HG03432 (cell line): ENCODE data around the gene PDK2.
A peak's percentile ranks its signal among the peaks of the same experiment; 100 is the strongest.

ENCODE experiments used
- ATAC-seq: cut with Tn5 transposase; IDR thresholded peaks from one replicate; pipeline ENCODE4 v1.9.1; 2021; ENCODE audit warnings: mild to moderate bottlenecking, moderate library complexity; ENCODE audit not compliant: unreplicated experiment

Gene PDK2

DNA sequence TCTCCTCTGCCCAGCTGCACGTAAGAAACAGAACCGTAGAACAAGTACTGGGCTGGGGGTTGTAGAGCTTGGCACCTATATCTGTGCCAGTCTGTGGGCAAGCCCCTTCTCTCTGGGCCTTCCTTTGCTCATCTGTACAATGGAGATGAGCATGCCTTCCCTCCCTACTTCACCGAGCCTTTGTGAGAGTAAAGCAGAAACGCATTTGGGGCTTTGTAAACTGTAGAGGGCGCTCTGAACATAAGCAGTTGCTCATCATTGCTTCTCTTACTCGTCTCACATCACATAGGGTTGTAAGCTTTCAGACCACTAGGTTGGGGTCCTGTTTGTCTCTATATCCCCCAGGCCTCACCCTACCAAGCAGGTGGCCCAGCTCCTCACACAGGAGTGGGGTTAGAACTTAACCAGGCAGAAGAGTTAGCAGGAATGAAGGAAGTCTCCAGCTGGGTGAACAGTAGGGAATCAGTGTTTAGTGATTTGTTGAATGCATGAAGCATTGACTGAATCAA lies 19.8 kb downstream of the PDK2 start:
- no peak for ATAC-seq

- no peak for ATAC-seq
Measured at GRCh38 chr17:50115756-50116155, 20.6 kb downstream of the PDK2 start.

DNA sequence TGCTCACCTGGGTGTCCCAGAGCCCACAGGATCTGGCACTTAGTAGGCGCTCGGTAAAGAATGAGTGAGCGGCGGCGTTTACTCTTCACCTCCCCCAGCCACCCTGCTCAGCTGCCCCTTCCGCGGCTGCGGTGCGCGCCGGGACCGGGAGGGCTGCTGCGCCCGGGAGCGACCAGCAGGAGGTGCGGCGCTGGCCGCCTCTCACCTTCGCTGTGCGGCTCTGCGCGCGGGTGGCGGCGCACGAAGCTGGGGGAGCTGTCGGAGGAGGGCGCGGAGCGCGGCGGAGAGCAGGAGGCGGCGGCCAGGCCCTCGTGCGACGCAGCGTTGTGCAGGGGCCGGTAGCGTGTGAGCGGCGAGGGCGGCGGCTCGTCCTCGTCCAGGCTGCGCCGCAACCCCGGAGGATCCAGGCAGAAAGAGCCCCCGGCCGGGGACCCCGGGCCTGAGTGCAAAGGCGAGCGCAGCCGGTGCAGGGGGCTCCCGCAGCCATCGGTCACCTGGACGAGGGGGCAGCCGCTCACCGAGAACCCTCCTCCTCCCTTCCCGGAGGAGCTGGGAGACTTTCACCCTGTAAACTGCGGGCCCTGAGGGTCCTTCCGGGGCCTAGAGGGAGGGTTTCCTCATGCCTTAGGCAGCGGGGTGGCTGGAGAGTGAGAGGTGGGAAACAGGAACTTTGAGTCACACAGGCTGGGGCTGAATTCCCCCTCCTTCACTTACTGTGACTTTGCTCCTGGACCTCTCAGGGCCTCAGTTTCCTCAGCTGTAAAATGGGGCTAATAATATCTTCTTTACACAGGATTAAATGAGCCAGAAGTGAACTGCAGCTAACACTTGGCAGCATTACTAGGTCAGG lies 22.3 kb downstream of the PDK2 start:
- ATAC-seq = no peak

- ATAC-seq = no peak
Measured at GRCh38 chr17:50118076-50118827, 23.1 kb downstream of the PDK2 start.

DNA sequence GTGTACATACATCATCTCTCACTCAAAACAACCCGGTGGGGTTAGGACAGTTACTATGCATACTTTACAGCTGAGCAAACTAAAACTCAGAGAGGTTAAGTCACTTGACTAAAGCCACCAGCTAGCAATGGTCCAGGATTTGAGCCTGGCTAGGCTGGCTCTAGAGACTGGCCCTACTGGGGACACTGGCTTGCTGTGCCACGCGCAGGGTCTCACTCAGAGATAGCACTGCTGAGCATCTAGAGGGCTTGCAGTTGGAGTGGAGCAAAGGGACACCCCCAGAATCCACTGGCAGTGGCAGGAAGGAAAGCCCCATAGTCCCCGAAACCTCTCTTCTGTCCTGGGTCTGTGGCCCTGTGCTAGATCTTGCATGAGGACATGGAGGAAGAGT lies 23.7 kb downstream of the PDK2 start:
- ATAC-seq = no peak

DNA sequence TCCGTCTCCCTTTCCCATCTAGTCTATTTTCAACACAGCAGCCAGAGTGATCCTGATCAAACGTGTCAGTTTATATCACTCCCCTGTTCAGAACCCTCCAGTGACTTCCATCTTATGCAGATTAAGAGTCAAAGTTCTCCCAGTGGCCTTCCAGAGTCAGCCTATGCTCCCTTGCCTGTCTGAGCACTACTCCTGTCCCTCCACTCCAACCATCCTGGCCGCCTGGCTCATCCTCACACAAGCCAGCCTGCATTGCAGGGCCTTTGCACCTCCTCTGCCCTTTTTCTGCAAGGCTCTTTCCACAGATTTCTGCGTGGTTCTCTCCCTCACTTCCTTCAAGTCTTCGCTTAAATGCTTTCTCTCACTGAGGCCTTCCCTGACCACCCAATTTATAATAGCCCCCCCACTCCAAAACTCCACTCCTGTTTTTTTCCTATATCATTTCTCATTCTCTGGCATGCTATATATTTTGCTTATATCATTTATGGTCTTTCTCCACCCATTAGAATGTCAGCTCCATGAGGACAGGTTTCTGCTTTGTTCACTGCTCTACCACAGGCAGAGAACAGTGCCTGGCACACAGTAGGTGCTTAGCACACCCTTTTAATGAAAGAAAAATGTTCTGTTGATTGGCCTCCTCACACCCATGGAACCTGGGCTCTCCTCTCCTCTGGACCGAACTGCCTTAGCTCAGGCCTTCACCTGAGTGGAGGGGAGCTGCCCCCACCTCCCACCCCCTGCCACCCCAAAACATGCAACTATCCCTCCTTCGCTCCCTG lies 25.5 kb downstream of the PDK2 start:
- no peak for ATAC-seq

GRCh38 chr17:50122945-50123344 lies 27.8 kb downstream of the PDK2 start:
- no peak for ATAC-seq

DNA sequence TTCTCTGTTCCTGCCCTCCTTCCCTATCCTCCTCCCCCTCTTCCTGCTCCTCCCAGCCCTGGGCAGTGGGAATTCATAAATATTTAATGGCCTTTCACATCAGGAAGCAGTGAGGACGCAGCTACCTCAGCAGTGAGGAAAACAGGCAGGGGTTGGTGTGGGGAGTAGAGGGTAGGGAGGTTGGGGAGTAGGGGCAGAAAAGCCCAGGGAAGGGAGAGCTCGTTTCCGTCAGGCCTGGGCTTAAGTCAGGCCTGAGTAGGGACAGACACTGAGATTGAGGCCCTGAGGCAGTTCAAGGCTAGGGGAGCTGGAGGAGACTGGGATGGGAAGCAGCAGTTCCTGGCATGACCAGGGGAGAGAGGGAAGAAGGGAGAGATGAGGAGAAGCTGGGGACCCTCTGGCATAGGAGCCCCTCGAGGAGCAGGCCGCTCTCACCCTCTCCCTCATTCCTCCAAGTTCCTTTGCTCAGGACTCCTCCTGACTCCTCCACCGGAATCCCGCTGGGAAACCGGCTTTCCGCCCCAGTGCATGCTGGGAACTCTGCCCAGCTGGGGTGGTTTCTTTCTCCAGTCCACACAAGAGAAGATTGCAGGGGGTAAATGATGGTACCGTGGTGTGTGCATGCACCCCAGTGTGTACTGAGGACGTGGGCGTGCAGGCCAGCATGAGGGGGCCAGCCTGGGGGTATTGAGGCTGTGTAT lies 28.6 kb downstream of the PDK2 start:
- no peak for ATAC-seq

DNA sequence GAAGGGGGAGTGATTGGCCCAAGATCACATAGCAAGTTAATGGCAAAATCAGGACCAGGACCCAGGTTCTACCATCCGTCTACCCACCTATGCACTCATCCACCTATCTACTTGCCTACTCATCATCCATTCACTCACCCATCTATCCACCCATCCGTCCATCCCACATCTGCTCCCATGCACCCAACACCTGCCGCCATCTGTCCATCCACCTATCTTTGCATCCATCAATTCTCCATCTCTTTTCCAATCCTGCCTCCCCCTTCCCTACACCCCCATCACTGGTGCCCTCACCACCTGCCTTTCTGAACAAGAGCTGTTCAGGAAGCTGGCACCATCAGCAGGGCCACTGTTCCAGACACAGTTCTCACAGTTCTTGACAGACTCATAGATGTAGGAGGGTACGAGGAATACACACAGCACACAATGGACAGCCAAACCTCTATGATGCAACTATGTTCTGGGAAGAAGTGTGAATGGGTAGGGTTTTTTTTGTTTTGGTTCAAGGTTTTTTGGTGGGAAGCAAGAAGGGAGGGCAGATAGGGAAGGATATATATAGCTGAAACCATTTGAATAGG lies 30.4 kb downstream of the PDK2 start:
- no peak for ATAC-seq

DNA sequence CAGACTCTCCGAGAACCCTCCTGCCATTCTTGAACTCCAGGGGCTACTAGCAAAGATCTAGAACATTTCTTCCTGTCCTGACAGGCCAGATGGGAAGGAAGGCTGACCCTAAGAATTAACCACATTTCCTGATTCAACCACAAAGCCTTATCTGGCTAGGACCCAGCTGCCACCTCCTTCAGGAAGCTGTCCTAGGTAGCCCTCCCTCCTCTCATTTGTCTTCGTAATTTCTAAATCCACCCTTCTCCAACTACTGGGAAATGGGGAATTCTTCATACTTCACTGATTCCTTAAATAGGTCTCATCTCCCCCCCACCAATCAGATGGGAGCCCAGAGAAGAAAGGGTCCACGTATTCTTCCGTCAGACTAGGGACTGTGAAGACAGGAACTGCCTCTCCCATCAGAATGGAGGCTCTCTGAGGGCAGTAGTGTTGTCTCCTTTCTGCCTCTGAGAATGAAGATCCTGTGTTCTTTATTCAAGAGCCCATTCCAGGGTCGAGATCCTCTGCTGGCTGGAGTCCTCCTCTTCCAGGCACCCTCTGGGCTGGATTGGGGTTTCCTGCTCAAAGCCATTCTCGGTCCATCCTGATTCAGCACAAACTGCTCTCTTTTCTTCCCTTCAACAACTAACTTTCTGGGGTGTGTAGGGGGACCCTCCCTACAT lies 32.7 kb downstream of the PDK2 start:
- ATAC-seq = no peak

- ATAC-seq = no peak
Measured at GRCh38 chr17:50128441-50129352, 33.5 kb downstream of the PDK2 start.

DNA sequence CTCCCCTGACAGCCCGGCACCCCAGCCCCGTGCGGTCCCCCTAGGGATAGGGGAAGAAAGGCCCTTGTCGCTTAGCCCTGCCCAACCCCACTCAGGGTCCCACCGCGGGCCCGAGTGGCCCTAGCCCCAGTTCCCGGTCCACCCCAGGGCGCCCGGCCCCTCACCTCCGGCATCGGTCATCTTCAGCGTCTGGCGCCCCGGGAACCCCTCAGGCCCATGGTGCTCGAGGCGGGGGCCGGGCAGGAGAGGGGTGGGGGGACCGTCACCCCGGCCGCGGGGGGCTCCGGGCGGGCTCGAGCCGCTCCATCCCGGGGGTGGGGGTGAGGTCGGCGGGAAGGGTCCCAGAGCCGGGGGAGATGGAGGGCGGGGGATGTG lies 34.2 kb downstream of the PDK2 start:
- no peak for ATAC-seq

DNA sequence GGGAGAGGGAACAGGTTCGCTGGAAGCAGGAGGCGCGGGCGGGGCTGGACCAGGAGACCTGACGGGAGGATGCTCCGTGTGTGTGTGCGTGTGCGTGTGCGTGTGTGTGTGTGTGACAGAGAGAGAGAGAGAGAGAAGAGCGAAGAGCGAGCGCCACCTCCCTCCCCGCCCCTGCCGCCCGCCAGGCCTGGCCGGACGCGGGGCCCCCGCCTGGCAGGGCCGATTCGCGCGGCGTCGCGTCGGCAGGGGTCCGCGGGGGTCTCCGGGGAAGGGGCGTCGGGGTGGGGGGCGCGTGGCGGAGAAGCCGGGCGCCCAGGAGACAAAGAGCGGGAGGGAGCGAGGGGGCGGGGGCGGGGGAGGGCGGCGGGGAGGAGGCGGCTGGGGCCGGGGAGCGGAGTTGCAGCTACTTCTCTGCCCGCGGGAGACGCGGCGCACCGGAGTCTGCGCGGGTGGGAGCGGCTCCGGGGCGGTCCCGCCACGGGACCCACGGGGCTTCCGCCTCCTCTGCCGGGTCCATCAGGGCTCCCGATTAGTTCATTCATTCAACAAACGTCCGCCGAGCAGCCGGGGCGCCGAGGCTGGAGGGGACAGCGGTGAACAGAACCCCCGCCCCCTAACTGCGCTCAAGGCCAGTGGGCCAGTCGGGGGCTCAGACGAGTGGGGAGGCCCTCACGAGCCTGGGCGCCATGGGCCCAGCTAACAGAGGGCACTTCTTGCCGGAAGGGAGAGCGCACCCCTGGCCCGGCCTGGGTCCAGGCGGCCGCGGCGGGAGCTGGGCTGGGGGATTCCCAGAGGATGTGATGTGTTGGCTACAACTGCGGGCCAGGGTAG lies 34.8 kb downstream of the PDK2 start, which contains the start of gene SAMD14:
SAMD14 (minus strand) TSS at position 433 of the 831 bp plus-strand sequence. CDS start 5,201 bp downstream, outside the sequence.
- peak; percentile 49 for ATAC-seq

DNA sequence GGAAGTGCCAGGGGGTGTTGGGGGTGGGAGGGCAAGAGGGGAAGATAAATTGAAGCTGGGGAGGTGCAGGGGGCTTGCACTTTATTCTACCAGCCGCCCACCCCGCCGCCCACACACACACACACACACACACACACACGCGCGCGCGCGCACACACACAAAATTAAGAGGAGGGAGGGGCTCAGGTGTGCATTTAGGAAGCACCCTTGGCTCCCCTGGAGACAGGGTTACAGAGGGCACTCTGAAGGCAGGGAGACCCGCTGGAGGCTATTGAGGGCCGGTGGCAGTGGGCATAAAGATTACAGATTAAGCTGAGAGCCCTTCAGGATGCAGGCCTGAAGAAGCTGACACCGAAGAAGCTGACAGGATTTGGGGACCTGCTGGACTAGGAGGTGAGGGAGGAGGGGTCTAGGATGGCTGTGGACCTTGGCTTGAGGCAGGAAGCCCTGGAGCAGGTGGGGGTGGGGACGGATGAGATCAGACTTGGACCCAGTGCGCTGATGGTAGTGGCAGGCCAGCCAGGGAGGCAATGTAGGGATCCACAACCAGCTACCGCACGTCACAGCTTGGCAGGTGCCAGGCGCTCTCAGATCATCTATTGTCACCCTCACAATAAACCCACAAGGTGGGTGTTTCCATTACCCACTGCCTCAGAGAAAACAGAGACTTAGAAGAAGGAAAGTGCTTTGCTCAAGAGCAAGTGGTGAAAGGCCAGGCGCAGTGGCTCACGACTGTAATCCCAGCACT lies 35.6 kb downstream of the PDK2 start:
- ATAC-seq = no peak

GRCh38 chr17:50132104-50132794 lies 37.1 kb downstream of the PDK2 start:
- ATAC-seq = no peak

GRCh38 chr17:50133028-50133768 lies 38.0 kb downstream of the PDK2 start:
- ATAC-seq = no peak
